Sigmoid colon (tissue), 7 donors: ENCODE results near the gene DLD. TPM values are rescaled to one million over a fixed set of nuclear protein-coding genes. Genes with fewer than 3 reads are reported as not detected.
A peak's percentile ranks its signal among the peaks of the same experiment; 100 is the strongest.
"Not testable (repeated sequence)": the region's sequence is repeated elsewhere in the genome, so short reads cannot be mapped to it uniquely, and the experiment has no call there.

ENCODE experiments used
- DNase-seq: peaks from one replicate; pipeline ENCODE4 v3.0.0-alpha.2; 2019
- H3K27ac ChIP-seq, 4 donors: fragments of 200-600 bp; sonication (generic); one replicate each; pipeline ENCODE4 v1.5.1; 2016 to 2019; ENCODE audit warnings: mild to moderate bottlenecking in 1 of 4
- H3K27me3 ChIP-seq, 3 donors: fragments of 200-600 bp; sonication (generic); one replicate each; pipeline ENCODE4 v1.5.1; 2019; ENCODE audit warnings: mild to moderate bottlenecking in 1 of 3
- H3K36me3 ChIP-seq, 4 donors: fragments of 200-600 bp; sonication (generic); one replicate each; pipeline ENCODE4 v1.5.1; 2016 to 2019
- H3K4me1 ChIP-seq, 4 donors: fragments of 200-600 bp; sonication (generic); one replicate each; pipeline ENCODE4 v1.5.1; 2017 to 2019
- H3K4me3 ChIP-seq, 4 donors: fragments of 200-600 bp; sonication (generic); one replicate each; pipeline ENCODE4 v1.5.1; 2017 to 2019; ENCODE audit warnings: mild to moderate bottlenecking in 2 of 4, moderate library complexity in 1 of 4
- H3K9me3 ChIP-seq, 4 donors: fragments of 200-600 bp in 3 of 4; sonication (generic) in 3 of 4; one replicate each; pipeline versions ENCODE4 v1.5.1 to v1.6.1; 2013 to 2019
- CTCF ChIP-seq, 4 experiments: fragments of 450-650 bp in 3 of 4; fragments of 200-600 bp in 1 of 4; IDR thresholded peaks; one replicate each; pipeline ENCODE4 v1.5.1; 2016 to 2019; ENCODE audit warnings: antibody characterized with exemption in 4 of 4, mild to moderate bottlenecking in 3 of 4, moderate library complexity in 2 of 4
- EP300 ChIP-seq, 4 donors: sonication (generic); formaldehyde crosslinking; IDR thresholded peaks; one replicate each; pipeline ENCODE4 v1.6.1; 2017; ENCODE audit warnings: antibody characterized with exemption in 4 of 4
- POLR2A ChIP-seq, 2 donors: fragments of 450-650 bp; IDR thresholded peaks; one replicate each; pipeline ENCODE4 v1.6.1; 2016; ENCODE audit warnings: antibody characterized with exemption in 2 of 2, mild to moderate bottlenecking in 2 of 2, moderate library complexity in 2 of 2
- POLR2AphosphoS5 ChIP-seq, 4 donors: sonication (generic); formaldehyde crosslinking; IDR thresholded peaks; one replicate each; pipeline ENCODE4 v1.6.1; 2017; ENCODE audit warnings: antibody characterized with exemption in 4 of 4
- WGBS, 2 donors: extraction: QIAGEN DNeasy Blood & Tissue Kit; methylation state at CpG; one replicate each; pipeline ENCODE4 v1.1.7; 2013; 5-methylcytosine and 5-hydroxymethylcytosine counted together
- intact Hi-C: fragments of 100-400 bp; cut with DNase I; formaldehyde crosslinking; loops from one replicate; pipeline ENCODE4 v1.15.1; 2023
- polyA plus RNA-seq, 3 donors: library from polyadenylated mRNA; stranded (reverse); fragments of 200-250 nt; gene quantifications; one replicate each; pipeline ENCODE4 v1.2.3, GENCODE V29; 2013
- total RNA-seq, 4 donors: library from RNA; depleted of rRNA; stranded (reverse); fragments of >200 nt; gene quantifications; one replicate each; pipeline ENCODE4 v1.1.0, GENCODE V29; 2016
- donor health status: healthy with polysubstance abuse.
- donor health status: Bipolar disorder and iron deficiency.
- donor health status: healthy.

The DLD gene
- total and polyA plus RNA-seq, 7 donors = 82.3 to 446 (median 115) TPM

GRCh38 chr7:107914831-107915230 is 23.8 kb downstream of the DLD start:
- H3K27me3 ChIP-seq = no peaks in the 10 kb centered on the region
- 37 to 40% methylated on average over 1 of the region's 1 CpG for WGBS, 2 donors
- peaks cover 0 to 16% (median 7%) of the 10 kb centered on the region in 4 donors for H3K4me1 ChIP-seq
- no peaks in the 10 kb centered on the region for H3K9me3 ChIP-seq
- TF ChIP-seq POLR2AphosphoS5 (IDR thresholded peaks at IDR 0.05) (no peak), EP300 (IDR thresholded peaks at IDR 0.05) (no peak)
- no peak overlapping the region for H3K27ac ChIP-seq
- no peak for DNase-seq
- intact Hi-C loops = no loop called here
- peaks cover 10 to 70% (median 18%) of the 10 kb centered on the region in 4 donors for H3K36me3 ChIP-seq
- H3K4me3 ChIP-seq = no peak overlapping the region

GRCh38 chr7:107915541-107915940 is 24.6 kb downstream of the DLD start:
- H3K36me3 ChIP-seq = peaks cover 10 to 63% (median 18%) of the 10 kb centered on the region in 4 donors
- intact Hi-C loops = no loop called here
- peaks cover 0 to 23% (median 13%) of the 10 kb centered on the region in 4 donors for H3K4me1 ChIP-seq
- H3K9me3 ChIP-seq = no peaks in the 10 kb centered on the region
- WGBS, 2 donors = 93 to 98% methylated on average over 2 of the region's 2 CpGs
- TF ChIP-seq POLR2A (IDR thresholded peaks at IDR 0.05) = no peak
- TF ChIP-seq CTCF (IDR thresholded peaks at IDR 0.05) = no peak
- TF ChIP-seq EP300 (IDR thresholded peaks at IDR 0.05) = no peak
- TF ChIP-seq POLR2AphosphoS5 (IDR thresholded peaks at IDR 0.05) = no peak
- H3K4me3 ChIP-seq = no peak overlapping the region
- no peak for DNase-seq
- no peaks in the 10 kb centered on the region for H3K27me3 ChIP-seq
- H3K27ac ChIP-seq = no peak overlapping the region

DNA sequence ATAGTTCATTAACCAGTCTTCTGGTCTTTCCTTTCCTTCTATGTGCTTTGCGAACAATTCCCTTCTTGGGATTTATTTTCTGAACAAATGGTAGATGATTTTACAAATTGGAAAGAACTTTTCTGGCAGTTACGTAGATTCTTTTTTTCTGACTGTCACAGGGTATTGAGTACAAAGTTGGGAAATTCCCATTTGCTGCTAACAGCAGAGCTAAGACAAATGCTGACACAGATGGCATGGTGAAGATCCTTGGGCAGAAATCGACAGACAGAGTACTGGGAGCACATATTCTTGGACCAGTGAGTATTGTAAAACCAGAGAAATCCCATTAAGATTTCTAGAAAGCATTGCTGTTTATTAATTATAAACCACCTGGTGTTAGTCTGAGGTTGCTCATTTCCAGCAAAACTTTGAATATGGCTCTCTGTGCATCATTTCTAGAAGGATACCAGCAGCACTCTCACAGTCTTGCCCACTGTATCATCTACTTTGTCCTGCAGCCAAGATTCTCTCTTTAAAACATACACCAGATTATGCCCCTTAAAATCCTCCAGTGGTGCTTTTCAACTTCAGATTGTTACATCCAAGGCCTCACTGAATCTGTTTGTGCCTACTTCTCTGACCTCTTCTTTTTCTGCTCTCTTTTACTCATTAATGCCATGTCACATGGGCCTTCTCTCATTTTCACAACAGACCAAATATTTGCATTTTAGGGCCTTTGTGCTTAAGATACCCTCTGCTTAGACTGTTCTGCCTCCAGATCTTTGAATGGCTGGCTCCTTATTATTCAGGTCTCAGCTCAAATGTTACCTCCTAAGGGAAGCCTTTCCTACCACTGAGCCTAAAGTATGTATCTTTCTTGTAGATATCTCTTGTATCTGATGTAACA is 27.0 kb downstream of the DLD start:
- TF ChIP-seq CTCF (IDR thresholded peaks at IDR 0.05) = no peak
- TF ChIP-seq POLR2AphosphoS5 (IDR thresholded peaks at IDR 0.05) = no peak
- no peak for TF ChIP-seq EP300 (IDR thresholded peaks at IDR 0.05)
- no peak for TF ChIP-seq POLR2A (IDR thresholded peaks at IDR 0.05)
- Histone ChIP-seq H3K4me3 (no peak overlapping the region), H3K9me3 (no peaks in the 10 kb centered on the region), H3K27ac (peak overlapping the region; percentile 11 to 50 (median 36)), H3K27me3 (no peaks in the 10 kb centered on the region), H3K4me1 (peaks cover 0 to 41% (median 28%) of the 10 kb centered on the region in 4 donors), H3K36me3 (peaks cover 10 to 53% (median 18%) of the 10 kb centered on the region in 4 donors)
- no peak for DNase-seq
- WGBS, 2 donors = 82 to 89% methylated on average over 3 of the region's 3 CpGs
- intact Hi-C loops = no loop called here

GRCh38 chr7:107918948-107919347 is 28.0 kb downstream of the DLD start:
- TF ChIP-seq POLR2A (IDR thresholded peaks at IDR 0.05) (no peak), POLR2AphosphoS5 (IDR thresholded peaks at IDR 0.05) (no peak), CTCF (IDR thresholded peaks at IDR 0.05) (no peak), EP300 (IDR thresholded peaks at IDR 0.05) (no peak)
- H3K9me3 ChIP-seq = no peaks in the 10 kb centered on the region
- no peak for DNase-seq
- H3K27me3 ChIP-seq = no peaks in the 10 kb centered on the region
- H3K36me3 ChIP-seq = peaks cover 10 to 62% (median 18%) of the 10 kb centered on the region in 4 donors
- 95 to 97% methylated on average over 2 of the region's 2 CpGs for WGBS, 2 donors
- peak overlapping the region in 2 of 4 donors; percentile 48 to 69 for H3K27ac ChIP-seq
- no peak overlapping the region for H3K4me3 ChIP-seq
- intact Hi-C loops = no loop called here
- H3K4me1 ChIP-seq = peaks cover 0 to 49% (median 29%) of the 10 kb centered on the region in 4 donors

GRCh38 chr7:107920048-107920772 is 29.2 kb downstream of the DLD start:
- peaks cover 10 to 74% (median 19%) of the 10 kb centered on the region in 4 donors for H3K36me3 ChIP-seq
- WGBS, 2 donors = 4 to 6% methylated on average over 1 of the region's 1 CpG

GRCh38 chr7:107921826-107922225 is 30.8 kb downstream of the DLD start:
- H3K27ac ChIP-seq = peak overlapping the region in 1 of 4 donors; percentile 69
- not testable (repeated sequence) for H3K27me3 ChIP-seq, H3K9me3 ChIP-seq, H3K4me3 ChIP-seq, DNase-seq
- intact Hi-C loops = loop anchor here (5.0 kb wide), 1 partner anchor 80 kb away; the partner anchor contains the start of gene LAMB1
- H3K36me3 ChIP-seq = peaks cover 10 to 74% (median 21%) of the 10 kb centered on the region in 4 donors
- peaks cover 0 to 64% (median 32%) of the 10 kb centered on the region in 4 donors for H3K4me1 ChIP-seq
- WGBS, 2 donors = 68 to 73% methylated on average over 2 of the region's 2 CpGs

More at GRCh38 chr7:107920048-107920772, 29.2 kb downstream of the DLD start:
- H3K27me3 ChIP-seq = no peaks in the 10 kb centered on the region
- no peak for DNase-seq
- peak overlapping the region; percentile 59 to 69 (median 63) for H3K27ac ChIP-seq
- H3K4me1 ChIP-seq = peaks cover 0 to 61% (median 31%) of the 10 kb centered on the region in 4 donors
- TF ChIP-seq CTCF (IDR thresholded peaks at IDR 0.05) = no peak
- no peak for TF ChIP-seq POLR2A (IDR thresholded peaks at IDR 0.05)
- no peak for TF ChIP-seq EP300 (IDR thresholded peaks at IDR 0.05)
- TF ChIP-seq POLR2AphosphoS5 (IDR thresholded peaks at IDR 0.05) = peak in 1 of 4 donors; percentile 11
- no peaks in the 10 kb centered on the region for H3K9me3 ChIP-seq
- H3K4me3 ChIP-seq = no peak overlapping the region
- intact Hi-C loops = loop anchor here (5.0 kb wide), 1 partner anchor 82 kb away; the partner anchor contains the start of gene LAMB1
